ENCODE data around the gene SND1. TPM values are rescaled to one million over a fixed set of nuclear protein-coding genes. Genes with fewer than 3 reads are reported as not detected.

SND1 gene
- total and polyA plus RNA-seq, 2 donors (not counting 1 experiment from before 2014, with no cell fraction given) = 44.4 to 165 TPM

DNA sequence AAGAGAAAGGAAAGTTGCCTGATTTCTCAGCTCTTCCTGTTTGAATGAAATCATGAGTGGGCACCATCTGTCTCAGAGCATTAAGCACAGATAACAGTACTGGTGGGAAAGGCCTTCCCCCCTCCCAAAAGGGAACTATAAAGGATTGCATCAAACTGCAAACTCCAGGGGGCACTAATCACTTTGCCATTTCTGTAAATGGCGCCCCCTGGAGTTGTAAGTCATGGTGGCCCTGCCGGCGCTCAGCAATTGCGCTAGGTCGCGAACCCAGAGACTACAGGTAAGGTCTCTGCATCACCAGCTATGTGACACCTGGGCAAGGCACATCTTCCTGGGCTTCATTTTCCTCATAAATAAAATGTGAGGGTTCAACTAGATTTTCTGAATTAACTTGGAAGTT, 368.2 kb downstream of the SND1 start:
- H3K4me1 ChIP-seq (ENCODE audit: control insufficient read depth in 2 of 2, insufficient read depth in 2 of 2, low read length in 2 of 2) = no peaks in the 10 kb centered on the region
- no peak for ATAC-seq (ENCODE audit: low read depth)
- H3K4me2 ChIP-seq (replicated peaks; ENCODE audit: low read depth, low read length, poor library complexity, severe bottlenecking) = no peak overlapping the region
- Mint-ChIP-seq H3K27ac (no peak overlapping the region), H3K9me3 (ENCODE audit: insufficient read depth) (no peaks in the 10 kb centered on the region), H3K4me1 (no peaks in the 10 kb centered on the region), H3K4me3 (no peak overlapping the region), H3K27me3 (no peaks in the 10 kb centered on the region)
- ChIA-PET CTCF (interaction anchor here (0.8 kb wide), 1 partner anchor 312 kb away, joined by 4 read pairs; no protein-coding TSS in a partner anchor), POLR2A (no interaction called here)
- WGBS (ENCODE audit: insufficient coverage) = 97% methylated on average over 6 of the region's 6 CpGs
- TF ChIP-seq, protein P1, sequence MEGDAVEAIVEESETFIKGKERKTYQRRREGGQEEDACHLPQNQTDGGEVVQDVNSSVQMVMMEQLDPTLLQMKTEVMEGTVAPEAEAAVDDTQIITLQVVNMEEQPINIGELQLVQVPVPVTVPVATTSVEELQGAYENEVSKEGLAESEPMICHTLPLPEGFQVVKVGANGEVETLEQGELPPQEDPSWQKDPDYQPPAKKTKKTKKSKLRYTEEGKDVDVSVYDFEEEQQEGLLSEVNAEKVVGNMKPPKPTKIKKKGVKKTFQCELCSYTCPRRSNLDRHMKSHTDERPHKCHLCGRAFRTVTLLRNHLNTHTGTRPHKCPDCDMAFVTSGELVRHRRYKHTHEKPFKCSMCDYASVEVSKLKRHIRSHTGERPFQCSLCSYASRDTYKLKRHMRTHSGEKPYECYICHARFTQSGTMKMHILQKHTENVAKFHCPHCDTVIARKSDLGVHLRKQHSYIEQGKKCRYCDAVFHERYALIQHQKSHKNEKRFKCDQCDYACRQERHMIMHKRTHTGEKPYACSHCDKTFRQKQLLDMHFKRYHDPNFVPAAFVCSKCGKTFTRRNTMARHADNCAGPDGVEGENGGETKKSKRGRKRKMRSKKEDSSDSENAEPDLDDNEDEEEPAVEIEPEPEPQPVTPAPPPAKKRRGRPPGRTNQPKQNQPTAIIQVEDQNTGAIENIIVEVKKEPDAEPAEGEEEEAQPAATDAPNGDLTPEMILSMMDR (IDR thresholded peaks at IDR 0.05) = no peak
- no peak for TF ChIP-seq EZH2 (IDR thresholded peaks at IDR 0.05; ENCODE audit: borderline replicate concordance, insufficient read depth, low read depth, low read length, poor library complexity, severe bottlenecking)
- DNase-seq = no peak
- H3K9ac ChIP-seq (ENCODE audit: low read length) = no peak overlapping the region
- H4K20me1 ChIP-seq (ENCODE audit: control insufficient read depth, insufficient read depth, low read length, poor library complexity, severe bottlenecking) = peaks cover 12% of the 10 kb centered on the region
- peaks cover 6 to 40% of the 10 kb centered on the region in 2 experiments for H3K36me3 ChIP-seq (replicated peaks in 1 of 2; ENCODE audit: control extremely low read depth in 1 of 2, control insufficient read depth in 1 of 2, extremely low read depth in 1 of 2, insufficient read depth in 2 of 2, low read length in 1 of 2)
- no peaks in the 10 kb centered on the region for H3K27me3 ChIP-seq (replicated peaks in 1 of 4; ENCODE audit: control extremely low read depth in 1 of 4, control insufficient read depth in 3 of 4, insufficient read depth in 4 of 4, low read length in 3 of 4)
- intact Hi-C loops (cut with micrococcal nuclease) = no loop called here
- peaks cover 3% of the 10 kb centered on the region for H3K79me2 ChIP-seq (ENCODE audit: control insufficient read depth, insufficient read depth, low read length)
- no peaks in the 10 kb centered on the region for H3K9me3 ChIP-seq (ENCODE audit: control extremely low read depth in 1 of 3, control insufficient read depth in 2 of 3, insufficient read depth in 1 of 3, low read length in 2 of 3)
- no peak overlapping the region for H3K4me3 ChIP-seq (ENCODE audit: control extremely low read depth in 1 of 5, extremely low read depth in 1 of 5, insufficient read depth in 1 of 5, low read depth in 2 of 5, low read length in 4 of 5)
- H3K27ac ChIP-seq (ENCODE audit: low read length in 2 of 2) = no peak overlapping the region
- H2AFZ ChIP-seq (ENCODE audit: insufficient read depth, low read depth, low read length, poor library complexity, severe bottlenecking) = no peak overlapping the region

DNA sequence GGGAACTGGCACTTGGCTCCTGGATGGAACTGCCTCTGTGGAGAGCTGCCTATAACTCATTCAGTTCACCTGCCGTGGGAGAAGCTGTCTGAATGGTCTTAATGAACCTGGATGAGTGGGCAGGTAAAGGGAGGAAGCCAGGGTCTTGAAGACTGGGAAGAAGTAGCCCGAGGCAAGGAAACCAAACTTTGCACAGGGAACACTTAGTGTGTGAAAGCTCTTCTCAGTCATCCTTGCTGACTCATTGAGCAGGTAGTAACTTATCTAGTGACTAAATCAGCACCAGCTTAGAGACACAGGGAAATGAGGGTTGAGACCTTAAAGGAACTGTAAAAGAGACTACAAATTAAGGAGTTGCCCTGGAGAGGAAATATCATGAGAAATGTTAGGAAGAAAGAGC, 369.4 kb downstream of the SND1 start:
- Mint-ChIP-seq H3K4me1 (no peaks in the 10 kb centered on the region), H3K27ac (no peak overlapping the region), H3K4me3 (no peak overlapping the region), H3K9me3 (ENCODE audit: insufficient read depth) (no peaks in the 10 kb centered on the region), H3K27me3 (no peaks in the 10 kb centered on the region)
- ChIA-PET CTCF (no interaction called here), POLR2A (no interaction called here)
- no peak for ATAC-seq (ENCODE audit: low read depth)
- H2AFZ ChIP-seq (ENCODE audit: insufficient read depth, low read depth, low read length, poor library complexity, severe bottlenecking) = no peak overlapping the region
- no peak for DNase-seq
- H3K9me3 ChIP-seq (ENCODE audit: control extremely low read depth in 1 of 3, control insufficient read depth in 2 of 3, insufficient read depth in 1 of 3, low read length in 2 of 3) = no peaks in the 10 kb centered on the region
- TF ChIP-seq, protein P1 (IDR thresholded peaks at IDR 0.05) = no peak
- TF ChIP-seq EZH2 (IDR thresholded peaks at IDR 0.05; ENCODE audit: borderline replicate concordance, insufficient read depth, low read depth, low read length, poor library complexity, severe bottlenecking) = no peak
- H3K4me3 ChIP-seq (ENCODE audit: control extremely low read depth in 1 of 5, extremely low read depth in 1 of 5, insufficient read depth in 1 of 5, low read depth in 2 of 5, low read length in 4 of 5) = no peak overlapping the region
- H3K27ac ChIP-seq (ENCODE audit: low read length in 2 of 2) = no peak overlapping the region
- no peaks in the 10 kb centered on the region for H3K4me1 ChIP-seq (ENCODE audit: control insufficient read depth in 2 of 2, insufficient read depth in 2 of 2, low read length in 2 of 2)
- peaks cover 18% of the 10 kb centered on the region for H4K20me1 ChIP-seq (ENCODE audit: control insufficient read depth, insufficient read depth, low read length, poor library complexity, severe bottlenecking)
- 100% methylated on average over 1 of the region's 2 CpGs for WGBS (ENCODE audit: insufficient coverage)
- no peak overlapping the region for H3K9ac ChIP-seq (ENCODE audit: low read length)
- H3K79me2 ChIP-seq (ENCODE audit: control insufficient read depth, insufficient read depth, low read length) = peaks cover 3% of the 10 kb centered on the region
- intact Hi-C loops (cut with micrococcal nuclease) = no loop called here
- H3K36me3 ChIP-seq (replicated peaks in 1 of 2; ENCODE audit: control extremely low read depth in 1 of 2, control insufficient read depth in 1 of 2, extremely low read depth in 1 of 2, insufficient read depth in 2 of 2, low read length in 1 of 2) = peaks cover 6 to 40% of the 10 kb centered on the region in 2 experiments
- H3K4me2 ChIP-seq (replicated peaks; ENCODE audit: low read depth, low read length, poor library complexity, severe bottlenecking) = no peak overlapping the region
- no peaks in the 10 kb centered on the region for H3K27me3 ChIP-seq (replicated peaks in 1 of 4; ENCODE audit: control extremely low read depth in 1 of 4, control insufficient read depth in 3 of 4, insufficient read depth in 4 of 4, low read length in 3 of 4)

Measured in B cell (primary cell).